SU-DHL-6 (cell line): ENCODE data around the gene IL24.

Experiments
- H2AFZ ChIP-seq: fragments of 200-600 bp; sonication (generic); 2 replicates; pipeline ENCODE4 v1.6.1; 2014; ENCODE audit warnings: low read depth, mild to moderate bottlenecking, moderate library complexity, mixed read lengths, antibody characterized with exemption, low read length; ENCODE audit not compliant: severe bottlenecking
- H3F3A ChIP-seq: fragments of 200-600 bp; shearing (Covaris generic); 2 replicates; pipeline ENCODE4 v1.6.0; 2016; ENCODE audit warnings: antibody characterized with exemption, mild to moderate bottlenecking; ENCODE audit not compliant: insufficient read depth
- H3K27ac ChIP-seq: fragments of 200-600 bp; sonication (generic); 2 replicates; pipeline ENCODE4 v1.5.1; 2016; ENCODE audit warnings: low read depth, mild to moderate bottlenecking, low read length, moderate library complexity, mixed read lengths
- H3K27me3 ChIP-seq: fragments of 200-600 bp; sonication (generic), shearing (Covaris generic); 2 replicates; pipeline ENCODE4 v1.6.0; 2014; ENCODE audit warnings: mild to moderate bottlenecking, low read length
- H3K36me3 ChIP-seq: fragments of 200-600 bp; sonication (generic); 2 replicates; pipeline ENCODE4 v1.6.1; 2014; ENCODE audit warnings: mild to moderate bottlenecking, low read length, mixed read lengths
- H3K4me2 ChIP-seq: fragments of 300-600, 200-600 bp; shearing (Covaris generic), sonication (generic); 2 replicates; pipeline ENCODE4 v1.6.0; 2014; ENCODE audit warnings: low read length, low read depth, mild to moderate bottlenecking; ENCODE audit not compliant: poor library complexity, severe bottlenecking
- H3K4me3 ChIP-seq: fragments of 200-600 bp; sonication (generic); 2 replicates; pipeline ENCODE4 v1.5.1; 2014; ENCODE audit warnings: antibody characterized with exemption, low read length, mild to moderate bottlenecking, mixed read lengths; ENCODE audit not compliant: insufficient read depth, poor library complexity, severe bottlenecking
- H3K79me2 ChIP-seq: fragments of 200-600 bp; sonication (generic); 2 replicates; pipeline ENCODE4 v1.6.1; 2014; ENCODE audit warnings: mild to moderate bottlenecking, low read length, moderate library complexity; ENCODE audit not compliant: insufficient read depth
- H3K9ac ChIP-seq: fragments of 200-600 bp; sonication (generic); 2 replicates; pipeline ENCODE4 v1.7.0; 2014; ENCODE audit warnings: mild to moderate bottlenecking, low read length
- H3K9me2 ChIP-seq: fragments of 200-600 bp; sonication (generic); replicated peaks from 2 replicates; pipeline ENCODE4 v1.6.1; 2014; ENCODE audit warnings: low read length; ENCODE audit not compliant: insufficient read depth
- H3K9me3 ChIP-seq: fragments of 200-600 bp; sonication (generic); 2 replicates; pipeline ENCODE4 v1.6.1; 2014; ENCODE audit warnings: low read length, mixed read lengths; ENCODE audit not compliant: insufficient read depth
- H4K20me1 ChIP-seq: fragments of 200-600 bp; sonication (generic); 2 replicates; pipeline ENCODE4 v1.6.1; 2014; ENCODE audit warnings: low read depth, mild to moderate bottlenecking, antibody characterized with exemption, low read length, moderate library complexity, mixed read lengths
- CTCF ChIP-seq: fragments of 200-600 bp; sonication (generic); IDR thresholded peaks from one replicate; pipeline ENCODE4 v1.5.1; 2017; ENCODE audit warnings: antibody characterized with exemption, mild to moderate bottlenecking, low read length, moderate library complexity; ENCODE audit not compliant: insufficient read depth, poor library complexity, severe bottlenecking
- EZH2phosphoT487 ChIP-seq: fragments of 200-600 bp; sonication (generic), shearing (Covaris generic); conservative IDR thresholded peaks from 2 replicates; pipeline ENCODE4 v1.6.1; 2018; ENCODE audit warnings: mild to moderate bottlenecking, antibody characterized with exemption, low read length, moderate library complexity, mixed read lengths

Gene IL24

GRCh38 chr1:206951318-206952100 lies 54.3 kb downstream of the IL24 start:
- Histone ChIP-seq H3K27me3 (no peaks in the 10 kb centered on the region), H3K9ac (no peak overlapping the region), H3K9me3 (no peaks in the 10 kb centered on the region), H3K36me3 (no peaks in the 10 kb centered on the region), H3K79me2 (no peaks in the 10 kb centered on the region), H3K4me3 (no peak overlapping the region), H3K4me2 (no peak overlapping the region), H4K20me1 (no peaks in the 10 kb centered on the region), H3F3A (no peaks in the 10 kb centered on the region), H3K9me2 (no peaks in the 10 kb centered on the region), H2AFZ (no peak overlapping the region), H3K27ac (no peak overlapping the region)
- no peak for TF ChIP-seq EZH2phosphoT487
- TF ChIP-seq CTCF, result no peak

GRCh38 chr1:206952171-206952570 lies 54.9 kb downstream of the IL24 start:
- no peak overlapping the region for H3K27ac ChIP-seq
- H3K79me2 ChIP-seq, result no peaks in the 10 kb centered on the region
- no peak overlapping the region for H3K4me3 ChIP-seq
- no peaks in the 10 kb centered on the region for H3K36me3 ChIP-seq
- no peaks in the 10 kb centered on the region for H4K20me1 ChIP-seq
- no peak overlapping the region for H2AFZ ChIP-seq
- no peak overlapping the region for H3K9ac ChIP-seq
- no peaks in the 10 kb centered on the region for H3K9me3 ChIP-seq
- no peak for TF ChIP-seq EZH2phosphoT487
- no peak for TF ChIP-seq CTCF
- H3K4me2 ChIP-seq, result no peak overlapping the region
- H3K27me3 ChIP-seq, result no peaks in the 10 kb centered on the region
- no peaks in the 10 kb centered on the region for H3K9me2 ChIP-seq
- H3F3A ChIP-seq, result no peaks in the 10 kb centered on the region

DNA sequence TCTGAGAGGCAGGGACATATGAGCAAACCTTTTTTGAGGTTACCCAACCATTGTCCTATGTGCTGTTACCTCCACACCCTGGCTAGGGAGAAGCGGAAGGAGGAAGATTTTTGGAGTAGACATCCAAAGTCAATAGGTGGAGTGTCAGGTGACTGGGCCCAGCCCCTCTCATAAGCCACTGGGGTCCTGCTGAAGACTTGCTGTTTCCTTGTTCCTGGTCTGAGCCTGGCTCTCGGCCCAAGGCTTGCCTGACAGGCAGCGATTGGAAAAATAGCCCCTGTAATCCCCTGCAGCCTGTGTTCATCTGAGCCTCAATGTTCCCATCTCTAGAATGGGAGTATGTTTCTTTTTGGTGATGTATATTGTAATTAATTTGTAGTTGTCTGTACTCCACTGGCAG lies 55.9 kb downstream of the IL24 start:
- Histone ChIP-seq H4K20me1 (no peaks in the 10 kb centered on the region), H3F3A (no peaks in the 10 kb centered on the region), H3K79me2 (no peaks in the 10 kb centered on the region), H3K27me3 (no peaks in the 10 kb centered on the region), H3K36me3 (no peaks in the 10 kb centered on the region), H3K27ac (no peak overlapping the region), H2AFZ (no peak overlapping the region), H3K9ac (no peak overlapping the region), H3K4me2 (no peak overlapping the region), H3K9me3 (no peaks in the 10 kb centered on the region), H3K9me2 (no peaks in the 10 kb centered on the region), H3K4me3 (no peak overlapping the region)
- TF ChIP-seq EZH2phosphoT487, result no peak
- no peak for TF ChIP-seq CTCF
